Measurements from ENCODE around the gene IL32.

DNA sequence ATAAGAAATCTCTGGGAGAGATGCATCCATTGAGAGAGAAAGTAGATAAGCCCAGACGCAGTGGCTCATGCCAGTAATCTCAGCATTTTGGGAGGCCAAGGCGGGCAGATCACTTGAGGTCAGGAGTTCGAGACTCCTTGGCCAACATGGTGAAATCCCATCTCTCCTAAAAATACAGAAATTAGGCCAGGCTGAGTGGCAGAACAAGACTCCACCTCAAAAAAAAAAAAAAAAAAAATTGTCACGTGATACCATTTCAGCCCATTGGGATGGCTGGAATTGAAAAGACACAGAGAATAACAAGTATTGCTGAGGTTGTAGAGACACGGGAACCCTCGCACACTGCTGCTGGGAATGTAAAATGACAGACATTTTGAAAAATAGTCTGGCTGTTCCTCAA, 2.9 kb upstream of the IL32 start:
- TF ChIP-seq CTCF (IDR thresholded peaks at IDR 0.05 in 4 of 5, conservative IDR thresholded peaks at IDR 0.05 in 1 of 5) (no peak), POLR2A (IDR thresholded peaks at IDR 0.05) (no peak)
